GM12891 (cell line): ENCODE data around the gene FREY1.
"Not testable (repeated sequence)": the region's sequence is repeated elsewhere in the genome, so short reads cannot be mapped to it uniquely, and the experiment has no call there.

Experiments
- DNase-seq: peaks from one replicate; pipeline ENCODE4 v3.0.0; 2011; ENCODE audit warnings: low spot score; ENCODE audit not compliant: insufficient read length
- FAIRE-seq: peaks from 2 replicates; lab custom pipeline; 2011; peaks lifted over from hg19 to GRCh38; lab: Jason Lieb, UNC
- PAX5 ChIP-seq: IDR thresholded peaks from 2 replicates; pipeline ENCODE4 v1.6.1; 2011; ENCODE audit warnings: low read length, moderate library complexity, mild to moderate bottlenecking; ENCODE audit not compliant: insufficient read depth, severe bottlenecking
- POLR2A ChIP-seq: IDR thresholded peaks from 2 replicates; pipeline ENCODE4 v1.6.1; 2011; ENCODE audit warnings: low read depth, low read length, control low read depth
- POLR2AphosphoS5 ChIP-seq: IDR thresholded peaks from 2 replicates; pipeline ENCODE4 v1.6.1; 2011; ENCODE audit warnings: low read depth, low read length, control low read depth
- POU2F2 ChIP-seq: IDR thresholded peaks from 2 replicates; pipeline ENCODE4 v1.6.1; 2011; ENCODE audit warnings: low read depth, mild to moderate bottlenecking, control low read depth, low read length, moderate library complexity
- SPI1 ChIP-seq: IDR thresholded peaks from 2 replicates; pipeline ENCODE4 v1.6.1; 2011; ENCODE audit warnings: low read depth, low read length, control low read depth
- TAF1 ChIP-seq: IDR thresholded peaks from 2 replicates; pipeline ENCODE4 v1.6.1; 2011; ENCODE audit warnings: low read depth, low read length, control low read depth

FREY1 gene

GRCh38 chr11:45905095-45905494 is 2.0 kb downstream of the FREY1 start:
- TF ChIP-seq TAF1 = no peak
- TF ChIP-seq POU2F2 = no peak
- TF ChIP-seq SPI1 = no peak
- no peak for TF ChIP-seq POLR2A
- TF ChIP-seq POLR2AphosphoS5 = no peak
- TF ChIP-seq PAX5 = no peak
- FAIRE-seq (no peak), DNase-seq (no peak)

DNA sequence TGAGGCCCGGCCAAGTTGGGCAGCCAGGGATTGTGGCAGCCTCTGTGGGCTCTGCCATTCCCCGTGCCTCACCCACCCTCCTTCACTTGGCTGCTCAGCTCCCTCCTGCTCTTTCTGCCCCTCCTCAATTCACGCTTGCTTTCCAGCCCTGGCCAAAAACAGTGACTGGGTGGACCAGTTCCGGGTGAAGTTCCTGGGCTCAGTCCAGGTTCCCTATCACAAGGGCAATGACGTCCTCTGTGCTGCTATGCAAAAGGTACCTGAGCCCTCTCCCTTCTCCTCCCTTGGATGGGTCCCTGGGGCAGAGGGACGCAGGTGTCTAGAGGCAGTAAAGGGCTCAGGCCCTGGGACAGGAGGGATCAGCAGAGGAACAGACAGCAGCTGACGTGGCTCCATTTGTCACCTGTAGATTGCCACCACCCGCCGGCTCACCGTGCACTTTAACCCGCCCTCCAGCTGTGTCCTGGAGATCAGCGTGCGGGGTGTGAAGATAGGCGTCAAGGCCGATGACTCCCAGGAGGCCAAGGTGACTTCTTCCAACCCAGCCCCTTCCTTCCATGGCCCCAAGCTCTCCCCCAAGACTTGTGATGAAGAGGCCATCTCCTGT is 2.7 kb downstream of the FREY1 start:
- no peak for TF ChIP-seq POLR2AphosphoS5
- TF ChIP-seq TAF1 = no peak
- no peak for TF ChIP-seq POLR2A
- TF ChIP-seq SPI1 = no peak
- TF ChIP-seq PAX5 = no peak
- TF ChIP-seq POU2F2 = no peak
- no peak for DNase-seq
- FAIRE-seq = no peak

DNA sequence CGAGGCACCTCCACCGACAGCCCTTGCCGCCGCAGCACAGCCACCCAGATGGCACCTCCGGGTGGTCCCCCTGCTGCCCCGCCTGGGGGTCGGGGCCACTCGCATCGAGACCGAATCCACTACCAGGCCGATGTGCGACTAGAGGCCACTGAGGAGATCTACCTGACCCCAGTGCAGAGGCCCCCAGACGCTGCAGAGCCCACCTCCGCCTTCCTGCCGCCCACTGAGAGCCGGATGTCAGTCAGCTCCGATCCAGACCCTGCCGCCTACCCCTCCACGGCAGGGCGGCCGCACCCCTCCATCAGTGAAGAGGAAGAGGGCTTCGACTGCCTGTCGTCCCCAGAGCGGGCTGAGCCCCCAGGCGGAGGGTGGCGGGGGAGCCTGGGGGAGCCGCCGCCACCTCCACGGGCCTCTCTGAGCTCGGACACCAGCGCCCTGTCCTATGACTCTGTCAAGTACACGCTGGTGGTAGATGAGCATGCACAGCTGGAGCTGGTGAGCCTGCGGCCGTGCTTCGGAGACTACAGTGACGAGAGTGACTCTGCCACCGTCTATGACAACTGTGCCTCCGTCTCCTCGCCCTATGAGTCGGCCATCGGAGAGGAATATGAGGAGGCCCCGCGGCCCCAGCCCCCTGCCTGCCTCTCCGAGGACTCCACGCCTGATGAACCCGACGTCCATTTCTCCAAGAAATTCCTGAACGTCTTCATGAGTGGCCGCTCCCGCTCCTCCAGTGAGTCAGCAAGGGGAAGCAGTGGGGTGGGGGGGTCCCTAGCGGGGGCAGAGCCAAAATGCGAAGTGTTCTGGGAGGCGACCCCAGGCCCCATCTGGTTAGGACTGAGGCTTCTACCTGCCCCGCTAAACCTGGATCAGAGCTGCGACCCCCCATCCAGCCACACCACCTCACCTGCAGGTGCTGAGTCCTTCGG is 4.4 kb downstream of the FREY1 start:
- DNase-seq (no peak), FAIRE-seq (no peak)
- TF ChIP-seq POU2F2 (no peak), SPI1 (no peak), PAX5 (no peak), TAF1 (no peak), POLR2A (no peak), POLR2AphosphoS5 (no peak)

DNA sequence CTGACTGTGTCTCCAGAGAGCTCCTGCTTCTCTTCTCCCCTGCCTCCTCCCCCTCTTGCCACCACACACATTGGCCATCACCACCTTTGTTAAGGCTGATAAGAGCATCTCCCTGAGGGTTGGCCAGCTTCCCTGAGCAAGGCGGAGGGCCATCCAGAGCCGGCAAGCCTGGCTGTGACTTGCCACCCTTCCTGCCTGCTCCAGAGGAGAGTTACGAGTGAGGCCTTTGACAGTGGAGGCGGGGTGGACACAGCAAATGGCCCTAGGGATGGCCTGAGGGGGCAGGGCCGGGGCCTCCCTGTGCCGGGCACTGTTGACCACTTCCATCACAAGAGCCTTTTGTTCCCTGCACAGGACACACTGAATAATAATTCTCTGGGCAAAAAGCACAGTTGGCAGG is 5.4 kb downstream of the FREY1 start:
- TF ChIP-seq PAX5 = no peak
- no peak for TF ChIP-seq POU2F2
- no peak for TF ChIP-seq TAF1
- no peak for TF ChIP-seq POLR2A
- TF ChIP-seq SPI1 = no peak
- no peak for TF ChIP-seq POLR2AphosphoS5
- DNase-seq (no peak), FAIRE-seq (no peak)

GRCh38 chr11:45900916-45901617 is 6.0 kb downstream of the FREY1 start:
- TF ChIP-seq TAF1 (no peak), POLR2AphosphoS5 (no peak), SPI1 (no peak), PAX5 (no peak), POLR2A (no peak), POU2F2 (no peak)
- FAIRE-seq = no peak
- no peak for DNase-seq

DNA sequence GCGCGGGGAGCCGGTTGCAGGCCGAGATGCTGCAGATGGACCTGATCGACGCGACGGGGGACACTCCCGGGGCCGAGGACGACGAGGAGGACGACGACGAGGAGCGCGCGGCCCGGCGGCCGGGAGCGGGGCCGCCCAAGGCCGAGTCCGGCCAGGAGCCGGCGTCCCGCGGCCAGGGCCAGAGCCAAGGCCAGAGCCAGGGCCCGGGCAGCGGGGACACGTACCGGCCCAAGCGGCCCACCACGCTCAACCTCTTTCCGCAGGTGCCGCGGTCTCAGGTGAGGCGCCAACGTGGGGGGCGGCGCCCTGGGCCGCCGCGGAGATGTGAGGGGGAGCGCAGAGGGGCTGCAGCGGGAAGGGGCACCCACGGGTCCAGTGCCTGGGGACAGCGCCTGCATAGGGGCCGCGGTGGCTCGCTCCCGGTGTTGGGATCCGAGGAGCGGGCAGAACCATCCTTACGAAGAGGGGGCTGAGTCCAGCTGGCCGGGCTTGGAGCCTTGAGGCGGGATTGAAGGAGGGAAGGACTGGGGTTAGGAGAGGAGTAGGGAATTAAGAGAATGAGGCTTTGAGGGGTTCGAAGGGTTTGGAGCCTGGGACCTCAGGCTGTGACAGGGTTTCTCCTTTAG is 6.8 kb downstream of the FREY1 start:
- FAIRE-seq, DNase-seq: not testable (repeated sequence)

- peak; percentile 90 for DNase-seq
- FAIRE-seq = peak; percentile 5
- TF ChIP-seq POLR2A (no peak), TAF1 (no peak), PAX5 (no peak), POU2F2 (no peak), SPI1 (no peak), POLR2AphosphoS5 (no peak)
These were observed 7.5 kb downstream of the FREY1 start for GRCh38 chr11:45899448-45900174.

DNA sequence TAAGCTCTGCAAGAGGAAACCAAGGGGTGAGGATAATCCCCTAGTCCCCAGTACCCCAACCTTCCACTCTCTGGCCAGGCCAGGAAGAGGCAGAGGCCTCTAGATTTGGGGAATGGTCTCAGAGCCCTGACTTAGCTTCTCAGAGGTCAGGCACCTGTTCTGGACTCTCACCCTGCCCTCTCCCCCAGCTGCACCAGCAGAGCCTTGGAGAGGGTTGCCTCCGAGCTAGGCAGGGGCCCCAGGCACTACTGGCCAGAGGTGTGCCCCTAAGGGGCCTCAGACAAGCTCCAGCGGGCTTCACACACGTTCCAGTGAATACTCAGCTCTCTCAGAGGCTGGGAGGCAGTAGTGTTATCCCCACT is 8.0 kb downstream of the FREY1 start:
- FAIRE-seq (no peak), DNase-seq (no peak)
- TF ChIP-seq POLR2A (no peak), SPI1 (no peak), PAX5 (no peak), POLR2AphosphoS5 (no peak), TAF1 (no peak), POU2F2 (no peak)

GRCh38 chr11:45897556-45897955 is 9.5 kb downstream of the FREY1 start:
- DNase-seq = no peak
- TF ChIP-seq POU2F2 (no peak), POLR2AphosphoS5 (no peak), SPI1 (no peak)
- no peak for FAIRE-seq
